GM23338 (cell line): ENCODE data around the gene CA7. TPM values are rescaled to one million over a fixed set of nuclear protein-coding genes. Genes with fewer than 3 reads are reported as not detected.

ENCODE experiments used
- ATAC-seq: fragments of 200-7000 bp; cut with Tn5 transposase; 3 replicates; pipeline ENCODE4 v1.9.1; 2020
- DNase-seq: peaks from one replicate; pipeline ENCODE4 v3.0.0-alpha.2; 2015; ENCODE audit warnings: low spot score
- H2AFZ ChIP-seq: fragments of 200-600 bp; sonication (generic); 2 replicates; pipeline ENCODE4 v1.8.0; 2016; ENCODE audit warnings: antibody characterized with exemption, mild to moderate bottlenecking, moderate library complexity
- H3F3A ChIP-seq: fragments of 200-600 bp; sonication (generic); replicated peaks from 2 replicates; pipeline ENCODE4 v1.8.0; 2017; ENCODE audit warnings: antibody characterized with exemption, mixed run types, low read depth
- H3K27ac ChIP-seq: fragments of 200-600 bp; sonication (generic); 2 replicates; pipeline ENCODE4 v1.6.1; 2016; ENCODE audit warnings: low read depth
- H3K27me3 ChIP-seq: fragments of 200-600 bp; sonication (generic); 2 replicates; pipeline ENCODE4 v1.8.0; 2016; ENCODE audit warnings: mild to moderate bottlenecking, mixed run types, moderate library complexity; ENCODE audit not compliant: insufficient read depth
- H3K36me3 ChIP-seq: fragments of 200-600 bp; sonication (generic); 2 replicates; pipeline ENCODE4 v1.8.0; 2016; ENCODE audit warnings: mild to moderate bottlenecking; ENCODE audit not compliant: insufficient read depth
- H3K4me1 ChIP-seq: fragments of 200-600 bp; sonication (generic); 2 replicates; pipeline ENCODE4 v1.8.0; 2016; ENCODE audit warnings: mild to moderate bottlenecking, moderate library complexity; ENCODE audit not compliant: insufficient read depth
- H3K4me2 ChIP-seq: fragments of 200-600 bp; sonication (generic); 2 replicates; pipeline ENCODE4 v1.7.1; 2017; ENCODE audit warnings: mixed run types
- H3K4me3 ChIP-seq: fragments of 200-600 bp; sonication (generic); 2 replicates; pipeline ENCODE4 v1.6.1; 2016; ENCODE audit warnings: mixed run types
- H3K79me2 ChIP-seq: fragments of 200-600 bp; sonication (generic); replicated peaks from 2 replicates; pipeline ENCODE4 v1.8.0; 2017; ENCODE audit warnings: mild to moderate bottlenecking; ENCODE audit not compliant: insufficient read depth
- H3K9me2 ChIP-seq: fragments of 200-600 bp; sonication (generic); 2 replicates; pipeline ENCODE4 v1.8.0; 2017; ENCODE audit not compliant: insufficient read depth
- H4K20me1 ChIP-seq: fragments of 200-600 bp; sonication (generic); replicated peaks from 2 replicates; pipeline ENCODE4 v1.8.0; 2017; ENCODE audit warnings: mild to moderate bottlenecking; ENCODE audit not compliant: insufficient read depth
- H3K27ac Mint-ChIP-seq: 2 replicates; pipeline ENCODE4 v1.8.0; 2020; ENCODE audit warnings: inconsistent platforms, mild to moderate bottlenecking, moderate library complexity, mixed read lengths
- H3K27me3 Mint-ChIP-seq: 3 replicates; pipeline ENCODE4 v1.8.0; 2022; ENCODE audit warnings: low read depth, mild to moderate bottlenecking, moderate library complexity, mixed read lengths, inconsistent platforms; ENCODE audit not compliant: insufficient read depth, poor library complexity
- H3K36me3 Mint-ChIP-seq: 3 replicates; pipeline ENCODE4 v1.8.0; 2021; ENCODE audit warnings: low read depth, mild to moderate bottlenecking, inconsistent platforms, moderate library complexity, mixed read lengths
- H3K4me1 Mint-ChIP-seq: 3 replicates; pipeline ENCODE4 v1.8.0; 2020; ENCODE audit warnings: mild to moderate bottlenecking, inconsistent platforms, mixed read lengths
- H3K4me3 Mint-ChIP-seq: 3 replicates; pipeline ENCODE4 v1.8.0; 2021; ENCODE audit warnings: moderate library complexity, mild to moderate bottlenecking, inconsistent platforms, mixed read lengths
- H3K9me3 Mint-ChIP-seq: 3 replicates; pipeline ENCODE4 v1.8.0; 2020; ENCODE audit warnings: moderate library complexity, mild to moderate bottlenecking, inconsistent platforms, mixed read lengths
- EZH2 ChIP-seq: fragments of 200-600 bp; sonication (generic); IDR thresholded peaks from one replicate; pipeline ENCODE4 v1.8.0; 2017; ENCODE audit warnings: antibody characterized with exemption, mild to moderate bottlenecking, low read depth; ENCODE audit not compliant: unreplicated experiment
- JUNB ChIP-seq: IDR thresholded peaks from one replicate; pipeline ENCODE4 v1.6.1; 2016; ENCODE audit warnings: antibody characterized with exemption; ENCODE audit not compliant: unreplicated experiment
- STAT1 ChIP-seq: IDR thresholded peaks from one replicate; pipeline ENCODE4 v1.6.1; 2016; ENCODE audit warnings: antibody characterized with exemption; ENCODE audit not compliant: unreplicated experiment
- ZNF114 ChIP-seq: fragments of 250-450 bp; sonication (Bioruptor Pico); IDR thresholded peaks from 2 replicates; pipeline ENCODE4 v1.5.0; 2020; ENCODE audit warnings: mild to moderate bottlenecking, moderate library complexity
- ZNF462 ChIP-seq: fragments of 250-450 bp; sonication (Bioruptor Pico); IDR thresholded peaks from 2 replicates; pipeline ENCODE4 v1.5.0; 2020; ENCODE audit warnings: mild to moderate bottlenecking, moderate library complexity
- polyA plus RNA-seq: library from polyadenylated mRNA; unstranded; fragments of >200 nt; fragmentation: Nextera tagmentation; extraction: Ambion mirVana; gene quantifications from 2 replicates; pipeline ENCODE4 v1.2.1, GENCODE V29; 2016
- total RNA-seq: library from RNA; depleted of rRNA; stranded (reverse); fragments of >200 nt; shearing (Covaris generic); gene quantifications from 2 replicates; pipeline ENCODE4 v1.2.3, GENCODE V29; 2014
- TF ChIP-seq, protein P1 (sequence below): IDR thresholded peaks from one replicate; pipeline ENCODE4 v1.6.1; 2018; ENCODE audit warnings: antibody characterized with exemption; ENCODE audit not compliant: unreplicated experiment

CA7 gene
- total and polyA plus RNA-seq, 2 experiments from 2014 or later = 2.1 to 2.8 TPM

DNA sequence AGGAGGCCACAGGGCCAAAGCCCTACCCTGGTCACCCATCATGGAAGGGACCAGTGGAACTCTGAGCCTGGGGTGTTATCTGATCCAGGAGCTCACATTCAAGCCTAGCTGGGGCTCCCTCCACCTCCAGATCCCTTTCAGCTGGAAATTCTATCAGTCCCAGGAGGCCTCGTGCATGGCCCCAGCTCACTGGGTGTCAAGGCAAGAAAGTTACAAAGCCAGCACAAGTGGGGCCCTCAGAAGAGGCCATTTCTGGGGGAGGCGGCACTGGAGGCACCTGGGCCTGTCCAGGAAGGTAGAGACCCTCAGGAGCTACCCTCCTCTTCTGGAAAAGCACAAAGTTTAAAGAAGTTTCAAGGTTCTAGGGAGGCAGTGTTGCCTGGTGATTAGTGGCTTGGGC, 4.8 kb downstream of the CA7 start:
- peaks cover 16% of the 10 kb centered on the region for H3K4me1 Mint-ChIP-seq
- peaks cover 25% of the 10 kb centered on the region for H3K27me3 Mint-ChIP-seq

More for the DNA sequence above, 4.8 kb downstream of the CA7 start:
- Histone ChIP-seq H3K9me2 (no peaks in the 10 kb centered on the region), H3F3A (no peaks in the 10 kb centered on the region), H3K27ac (no peak overlapping the region), H3K27me3 (peaks cover 32% of the 10 kb centered on the region), H3K4me3 (no peak overlapping the region), H3K79me2 (no peaks in the 10 kb centered on the region), H4K20me1 (no peaks in the 10 kb centered on the region), H2AFZ (no peak overlapping the region), H3K4me1 (no peaks in the 10 kb centered on the region; the same call in 1 of the 2 replicates), H3K4me2 (no peak overlapping the region), H3K36me3 (no peaks in the 10 kb centered on the region)
- no peak for TF ChIP-seq ZNF114
- TF ChIP-seq JUNB = no peak
- TF ChIP-seq EZH2 = no peak
- TF ChIP-seq, protein P1, sequence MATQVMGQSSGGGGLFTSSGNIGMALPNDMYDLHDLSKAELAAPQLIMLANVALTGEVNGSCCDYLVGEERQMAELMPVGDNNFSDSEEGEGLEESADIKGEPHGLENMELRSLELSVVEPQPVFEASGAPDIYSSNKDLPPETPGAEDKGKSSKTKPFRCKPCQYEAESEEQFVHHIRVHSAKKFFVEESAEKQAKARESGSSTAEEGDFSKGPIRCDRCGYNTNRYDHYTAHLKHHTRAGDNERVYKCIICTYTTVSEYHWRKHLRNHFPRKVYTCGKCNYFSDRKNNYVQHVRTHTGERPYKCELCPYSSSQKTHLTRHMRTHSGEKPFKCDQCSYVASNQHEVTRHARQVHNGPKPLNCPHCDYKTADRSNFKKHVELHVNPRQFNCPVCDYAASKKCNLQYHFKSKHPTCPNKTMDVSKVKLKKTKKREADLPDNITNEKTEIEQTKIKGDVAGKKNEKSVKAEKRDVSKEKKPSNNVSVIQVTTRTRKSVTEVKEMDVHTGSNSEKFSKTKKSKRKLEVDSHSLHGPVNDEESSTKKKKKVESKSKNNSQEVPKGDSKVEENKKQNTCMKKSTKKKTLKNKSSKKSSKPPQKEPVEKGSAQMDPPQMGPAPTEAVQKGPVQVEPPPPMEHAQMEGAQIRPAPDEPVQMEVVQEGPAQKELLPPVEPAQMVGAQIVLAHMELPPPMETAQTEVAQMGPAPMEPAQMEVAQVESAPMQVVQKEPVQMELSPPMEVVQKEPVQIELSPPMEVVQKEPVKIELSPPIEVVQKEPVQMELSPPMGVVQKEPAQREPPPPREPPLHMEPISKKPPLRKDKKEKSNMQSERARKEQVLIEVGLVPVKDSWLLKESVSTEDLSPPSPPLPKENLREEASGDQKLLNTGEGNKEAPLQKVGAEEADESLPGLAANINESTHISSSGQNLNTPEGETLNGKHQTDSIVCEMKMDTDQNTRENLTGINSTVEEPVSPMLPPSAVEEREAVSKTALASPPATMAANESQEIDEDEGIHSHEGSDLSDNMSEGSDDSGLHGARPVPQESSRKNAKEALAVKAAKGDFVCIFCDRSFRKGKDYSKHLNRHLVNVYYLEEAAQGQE = no peak
- no peak for TF ChIP-seq ZNF462 (CRISPR knock-in tag)
- TF ChIP-seq STAT1 = no peak
- H3K4me3 Mint-ChIP-seq = no peak overlapping the region
- no peak for DNase-seq
- H3K27ac Mint-ChIP-seq = no peak overlapping the region
- H3K9me3 Mint-ChIP-seq = no peaks in the 10 kb centered on the region; the same call in 2 of the 3 replicates
- ATAC-seq = no peak
- H3K36me3 Mint-ChIP-seq = no peaks in the 10 kb centered on the region
